IMR-90 (cell line): ENCODE results near the gene C3orf52.

ENCODE experiments used
- FOS ChIP-seq: fragments of 150-350 bp; IDR thresholded peaks from 2 replicates; pipeline ENCODE4 v1.6.1; 2016; ENCODE audit warnings: low read depth, low read length
- MAFK ChIP-seq: IDR thresholded peaks from 2 replicates; pipeline ENCODE4 v1.6.1; 2012; ENCODE audit warnings: low read depth, low read length, improper control_type of control experiment
- MAZ ChIP-seq: IDR thresholded peaks from 2 replicates; pipeline ENCODE4 v1.6.1; 2012; ENCODE audit warnings: low read depth, mild to moderate bottlenecking, low read length, improper control_type of control experiment, moderate library complexity, borderline replicate concordance
- MXI1 ChIP-seq: IDR thresholded peaks from 2 replicates; pipeline ENCODE4 v1.6.1; 2012; ENCODE audit warnings: low read depth, mild to moderate bottlenecking, low read length, moderate library complexity, borderline replicate concordance
- NFE2L2 ChIP-seq: fragments of 150-350 bp; IDR thresholded peaks from 2 replicates; pipeline ENCODE4 v1.6.1; 2016; ENCODE audit warnings: low read depth, mild to moderate bottlenecking, low read length
- POLR2A ChIP-seq: IDR thresholded peaks from 2 replicates; pipeline ENCODE4 v1.6.1; 2012; ENCODE audit warnings: mild to moderate bottlenecking, low read depth, low read length
- RFX5 ChIP-seq: IDR thresholded peaks from 2 replicates; pipeline ENCODE4 v1.8.0; 2012; ENCODE audit warnings: low read depth, mild to moderate bottlenecking, low read length, moderate library complexity
- SMC3 ChIP-seq: fragments of 150-350 bp; IDR thresholded peaks from 2 replicates; pipeline ENCODE4 v1.6.1; 2016; ENCODE audit warnings: low read depth, mild to moderate bottlenecking, antibody characterized with exemption, low read length, moderate library complexity
- TF ChIP-seq, protein P1 (sequence below): conservative IDR thresholded peaks from 2 replicates; pipeline ENCODE4 v1.5.1; 2012; ENCODE audit warnings: mild to moderate bottlenecking, low read depth, low read length, improper control_type of control experiment
- TF ChIP-seq, protein P2 (sequence below): fragments of 150-350 bp; IDR thresholded peaks from 2 replicates; pipeline ENCODE4 v1.6.1; 2016; ENCODE audit warnings: low read depth, mild to moderate bottlenecking, low read length, moderate library complexity, borderline replicate concordance

DNA sequence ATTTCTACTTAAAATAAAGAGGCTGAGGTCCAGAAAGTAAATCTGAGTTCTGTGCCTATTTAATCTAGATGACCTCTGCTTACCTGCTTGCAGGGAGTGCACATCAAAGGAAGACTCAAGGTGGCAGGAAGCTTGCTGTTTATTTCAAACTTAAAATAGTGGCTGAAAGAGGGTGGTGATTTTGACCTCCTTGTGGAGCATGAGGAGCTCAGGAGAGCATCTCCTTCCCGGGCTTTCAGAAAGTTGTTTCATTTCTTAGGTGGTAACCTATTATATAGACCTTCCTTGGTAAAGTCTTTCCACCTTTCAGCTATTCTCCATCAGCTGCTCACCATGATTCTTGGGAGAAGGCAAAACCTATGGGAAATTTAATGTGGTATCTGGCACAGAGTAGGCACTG lies 46.4 kb downstream of the C3orf52 start:
- TF ChIP-seq, protein P1, sequence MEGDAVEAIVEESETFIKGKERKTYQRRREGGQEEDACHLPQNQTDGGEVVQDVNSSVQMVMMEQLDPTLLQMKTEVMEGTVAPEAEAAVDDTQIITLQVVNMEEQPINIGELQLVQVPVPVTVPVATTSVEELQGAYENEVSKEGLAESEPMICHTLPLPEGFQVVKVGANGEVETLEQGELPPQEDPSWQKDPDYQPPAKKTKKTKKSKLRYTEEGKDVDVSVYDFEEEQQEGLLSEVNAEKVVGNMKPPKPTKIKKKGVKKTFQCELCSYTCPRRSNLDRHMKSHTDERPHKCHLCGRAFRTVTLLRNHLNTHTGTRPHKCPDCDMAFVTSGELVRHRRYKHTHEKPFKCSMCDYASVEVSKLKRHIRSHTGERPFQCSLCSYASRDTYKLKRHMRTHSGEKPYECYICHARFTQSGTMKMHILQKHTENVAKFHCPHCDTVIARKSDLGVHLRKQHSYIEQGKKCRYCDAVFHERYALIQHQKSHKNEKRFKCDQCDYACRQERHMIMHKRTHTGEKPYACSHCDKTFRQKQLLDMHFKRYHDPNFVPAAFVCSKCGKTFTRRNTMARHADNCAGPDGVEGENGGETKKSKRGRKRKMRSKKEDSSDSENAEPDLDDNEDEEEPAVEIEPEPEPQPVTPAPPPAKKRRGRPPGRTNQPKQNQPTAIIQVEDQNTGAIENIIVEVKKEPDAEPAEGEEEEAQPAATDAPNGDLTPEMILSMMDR = no peak
- no peak for TF ChIP-seq POLR2A
- TF ChIP-seq, protein P2, sequence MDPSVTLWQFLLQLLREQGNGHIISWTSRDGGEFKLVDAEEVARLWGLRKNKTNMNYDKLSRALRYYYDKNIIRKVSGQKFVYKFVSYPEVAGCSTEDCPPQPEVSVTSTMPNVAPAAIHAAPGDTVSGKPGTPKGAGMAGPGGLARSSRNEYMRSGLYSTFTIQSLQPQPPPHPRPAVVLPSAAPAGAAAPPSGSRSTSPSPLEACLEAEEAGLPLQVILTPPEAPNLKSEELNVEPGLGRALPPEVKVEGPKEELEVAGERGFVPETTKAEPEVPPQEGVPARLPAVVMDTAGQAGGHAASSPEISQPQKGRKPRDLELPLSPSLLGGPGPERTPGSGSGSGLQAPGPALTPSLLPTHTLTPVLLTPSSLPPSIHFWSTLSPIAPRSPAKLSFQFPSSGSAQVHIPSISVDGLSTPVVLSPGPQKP = no peak
- TF ChIP-seq SMC3 = no peak
- no peak for TF ChIP-seq NFE2L2
- TF ChIP-seq MAFK = no peak
- TF ChIP-seq RFX5 = no peak
- no peak for TF ChIP-seq FOS
- no peak for TF ChIP-seq MAZ
- TF ChIP-seq MXI1 = no peak
